Skeletal muscle satellite cell (primary cell): ENCODE results near the gene MROH8.

Experiments
- H3K27me3 ChIP-seq: 2 replicates; pipeline ENCODE4 v1.7.0; 2013; ENCODE audit warnings: low read length; ENCODE audit not compliant: control insufficient read depth, insufficient read depth
- H3K36me3 ChIP-seq: 2 replicates; pipeline ENCODE4 v1.7.0; 2013; ENCODE audit warnings: mild to moderate bottlenecking, control low read depth, low read length; ENCODE audit not compliant: insufficient read depth
- H3K4me1 ChIP-seq: 2 replicates; pipeline ENCODE4 v1.7.0; 2013; ENCODE audit warnings: low read length; ENCODE audit not compliant: control insufficient read depth, insufficient read depth
- H3K4me2 ChIP-seq: 2 replicates; pipeline ENCODE4 v1.7.0; 2013; ENCODE audit warnings: mild to moderate bottlenecking, low read length
- H3K4me3 ChIP-seq: 2 replicates; pipeline ENCODE4 v1.7.0; 2013; ENCODE audit warnings: low read length
- H3K9ac ChIP-seq: 2 replicates; pipeline ENCODE4 v1.7.0; 2013; ENCODE audit warnings: mild to moderate bottlenecking, low read depth, low read length, moderate library complexity
- H3K9me3 ChIP-seq: replicated peaks from 2 replicates; pipeline ENCODE4 v1.7.0; 2013; ENCODE audit warnings: mild to moderate bottlenecking, control low read depth, low read length

Gene MROH8

DNA sequence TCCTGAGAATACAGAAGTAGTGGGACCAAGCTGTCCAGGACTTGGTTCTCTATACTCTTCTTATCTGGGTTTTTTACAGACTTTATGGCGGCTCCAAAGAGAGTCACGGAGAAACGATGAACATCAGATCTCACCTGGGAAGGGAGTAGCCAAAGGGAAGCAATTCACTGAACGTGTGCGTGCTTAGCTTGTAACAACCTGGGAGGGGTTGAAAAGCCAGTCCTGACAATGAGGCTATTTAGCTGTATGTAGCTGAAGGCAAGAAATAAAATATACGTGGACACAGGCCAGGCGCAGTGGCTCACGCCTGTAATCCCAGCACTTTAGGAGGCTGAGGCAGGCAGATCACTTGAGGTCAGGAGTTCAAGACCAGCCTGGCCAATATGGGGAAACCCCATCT is 65.3 kb downstream of the MROH8 start:
- no peaks in the 10 kb centered on the region for H3K36me3 ChIP-seq
- no peak overlapping the region for H3K4me2 ChIP-seq
- no peaks in the 10 kb centered on the region for H3K9me3 ChIP-seq
- no peak overlapping the region for H3K4me3 ChIP-seq
- H3K27me3 ChIP-seq = peaks cover 4% of the 10 kb centered on the region
- H3K9ac ChIP-seq = no peak overlapping the region
- no peaks in the 10 kb centered on the region for H3K4me1 ChIP-seq

DNA sequence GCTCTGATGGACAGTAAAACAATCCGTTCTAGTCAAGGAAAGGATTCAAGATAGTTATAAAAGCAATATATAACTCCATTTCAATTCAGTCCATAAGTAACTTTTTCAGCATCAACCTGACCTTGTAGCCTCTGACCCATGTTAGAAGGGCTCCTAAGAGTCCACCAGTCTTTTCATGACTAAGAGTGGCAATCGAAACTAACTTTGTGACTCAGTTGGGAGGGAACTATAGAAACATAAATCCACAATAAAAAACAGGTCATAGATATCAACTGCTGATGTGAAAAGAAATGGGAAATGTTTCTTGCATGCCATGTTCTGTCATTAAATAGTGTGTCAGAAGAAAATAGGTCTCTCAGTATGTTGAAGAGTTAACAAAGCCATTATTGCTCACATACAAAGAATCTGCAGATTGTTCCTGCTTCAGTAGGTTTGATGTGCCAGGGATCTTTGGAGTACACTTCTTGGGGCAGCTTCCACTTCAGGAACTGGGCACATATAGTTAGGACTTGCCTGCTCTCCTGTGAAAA is 67.4 kb downstream of the MROH8 start:
- no peak overlapping the region for H3K9ac ChIP-seq
- no peaks in the 10 kb centered on the region for H3K36me3 ChIP-seq
- H3K4me1 ChIP-seq = no peaks in the 10 kb centered on the region
- no peak overlapping the region for H3K4me3 ChIP-seq
- no peak overlapping the region for H3K4me2 ChIP-seq
- H3K27me3 ChIP-seq = peaks cover 4% of the 10 kb centered on the region
- H3K9me3 ChIP-seq = no peaks in the 10 kb centered on the region

GRCh38 chr20:37108676-37109075 is 70.7 kb downstream of the MROH8 start:
- Histone ChIP-seq H3K36me3 (no peaks in the 10 kb centered on the region), H3K4me3 (no peak overlapping the region), H3K9me3 (no peaks in the 10 kb centered on the region), H3K4me2 (no peak overlapping the region), H3K4me1 (peaks cover 2% of the 10 kb centered on the region), H3K9ac (no peak overlapping the region), H3K27me3 (peaks cover 4% of the 10 kb centered on the region)

GRCh38 chr20:37102571-37102970 is 76.8 kb downstream of the MROH8 start:
- Histone ChIP-seq H3K4me2 (no peak overlapping the region), H3K36me3 (no peaks in the 10 kb centered on the region), H3K4me3 (no peak overlapping the region), H3K9me3 (no peaks in the 10 kb centered on the region), H3K27me3 (no peaks in the 10 kb centered on the region), H3K9ac (no peak overlapping the region), H3K4me1 (peaks cover 8% of the 10 kb centered on the region)

DNA sequence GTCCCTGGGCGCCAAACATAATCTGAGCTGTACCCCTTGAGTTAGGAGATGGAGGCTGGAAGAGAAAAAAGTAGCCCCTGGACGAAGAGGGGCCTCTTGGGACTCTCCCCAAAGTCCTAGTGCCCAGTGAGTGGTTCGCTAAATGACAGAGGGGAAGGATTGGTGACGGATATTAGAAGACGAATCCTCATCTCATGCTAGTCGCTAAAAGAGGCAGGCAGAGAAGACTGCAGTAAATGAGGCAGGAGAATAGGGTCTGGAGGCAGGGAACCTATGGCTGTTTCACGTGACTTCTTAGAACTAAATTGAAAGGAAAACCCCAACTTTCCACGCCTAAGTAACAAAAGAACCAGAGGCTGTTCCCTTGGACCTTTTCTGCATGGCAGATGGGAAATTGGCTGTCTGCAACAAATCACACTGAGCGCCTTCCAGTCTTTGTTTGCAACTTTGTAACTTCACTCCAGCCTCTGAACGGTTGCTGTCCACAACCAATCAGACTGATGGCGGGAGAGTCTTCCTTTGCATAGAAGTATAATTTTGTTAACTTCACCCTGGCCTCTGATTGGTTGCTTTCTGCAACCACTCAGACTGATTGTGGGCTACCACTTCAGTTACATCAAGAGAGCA is 82.8 kb downstream of the MROH8 start:
- Histone ChIP-seq H3K4me3 (peak overlapping the region; percentile 95), H3K27me3 (no peaks in the 10 kb centered on the region), H3K9me3 (no peaks in the 10 kb centered on the region), H3K36me3 (no peaks in the 10 kb centered on the region), H3K4me2 (peak overlapping the region; percentile 91), H3K4me1 (peaks cover 12% of the 10 kb centered on the region), H3K9ac (peak overlapping the region; percentile 93)

GRCh38 chr20:37095599-37096414 is 83.5 kb downstream of the MROH8 start, which contains the start of gene RBL1:
Gene RBL1, minus strand, starts transcription at chr20:37095997. Its CDS starts 69 bp downstream, at chr20:37095928.
- Histone ChIP-seq H3K4me3 (peak within 1 kb of the TSS; percentile 95), H3K4me1 (peaks cover 12% of the 10 kb centered on the region), H3K27me3 (no peaks in the 10 kb centered on the region), H3K4me2 (peak within 1 kb of the TSS; percentile 91), H3K36me3 (no peaks in the 10 kb centered on the region), H3K9ac (peak within 1 kb of the TSS; percentile 93), H3K9me3 (no peaks in the 10 kb centered on the region)

DNA sequence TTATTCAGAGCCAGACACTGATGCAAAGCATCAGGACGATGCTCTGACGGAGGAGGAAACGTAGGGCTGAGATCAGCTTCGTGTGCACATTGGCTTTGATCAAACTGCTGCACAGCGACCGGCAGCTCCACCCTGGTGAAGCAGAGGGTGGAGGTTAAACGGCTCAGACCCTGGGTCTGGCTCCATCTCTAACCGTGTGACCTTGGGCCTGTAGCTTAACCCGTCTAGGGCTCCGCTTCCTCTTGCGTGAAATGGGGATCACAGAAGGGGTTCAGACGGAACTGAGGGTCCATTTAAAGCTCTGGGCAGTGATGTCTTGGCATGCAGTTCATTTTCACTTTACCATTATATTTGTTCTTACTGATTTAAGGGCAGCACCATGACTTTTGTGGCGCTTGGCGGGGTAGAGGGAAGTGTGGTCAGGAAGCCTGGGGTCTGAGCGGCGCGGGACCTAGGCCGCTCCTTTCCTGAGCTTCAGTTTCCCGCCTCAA is 84.2 kb downstream of the MROH8 start:
- Histone ChIP-seq H3K27me3 (no peaks in the 10 kb centered on the region), H3K9ac (peak overlapping the region; percentile 93), H3K36me3 (no peaks in the 10 kb centered on the region), H3K9me3 (no peaks in the 10 kb centered on the region), H3K4me2 (peak overlapping the region; percentile 91), H3K4me3 (peak overlapping the region; percentile 95), H3K4me1 (peaks cover 12% of the 10 kb centered on the region)

DNA sequence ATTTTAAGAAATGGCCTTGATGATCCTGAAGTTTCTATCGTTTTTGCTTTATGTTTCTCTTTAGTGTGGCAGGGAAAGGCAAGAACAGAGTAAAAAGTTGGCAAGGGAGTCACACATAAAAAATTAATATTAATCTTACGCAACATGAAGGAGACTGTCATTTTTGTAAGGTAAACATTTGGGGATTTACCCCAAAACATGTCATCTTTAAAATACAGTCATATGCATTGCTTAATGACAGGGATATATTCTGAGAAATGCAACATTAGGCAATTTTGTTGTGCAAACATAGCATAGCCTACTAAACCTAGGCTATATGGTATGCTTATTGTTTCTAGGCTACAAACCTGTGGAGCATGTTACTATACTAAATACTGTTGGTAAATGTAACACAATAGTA is 88.9 kb downstream of the MROH8 start:
- no peak overlapping the region for H3K9ac ChIP-seq
- no peaks in the 10 kb centered on the region for H3K27me3 ChIP-seq
- no peak overlapping the region for H3K4me2 ChIP-seq
- H3K4me3 ChIP-seq = no peak overlapping the region
- no peaks in the 10 kb centered on the region for H3K36me3 ChIP-seq
- H3K9me3 ChIP-seq = no peaks in the 10 kb centered on the region
- H3K4me1 ChIP-seq = peaks cover 7% of the 10 kb centered on the region

DNA sequence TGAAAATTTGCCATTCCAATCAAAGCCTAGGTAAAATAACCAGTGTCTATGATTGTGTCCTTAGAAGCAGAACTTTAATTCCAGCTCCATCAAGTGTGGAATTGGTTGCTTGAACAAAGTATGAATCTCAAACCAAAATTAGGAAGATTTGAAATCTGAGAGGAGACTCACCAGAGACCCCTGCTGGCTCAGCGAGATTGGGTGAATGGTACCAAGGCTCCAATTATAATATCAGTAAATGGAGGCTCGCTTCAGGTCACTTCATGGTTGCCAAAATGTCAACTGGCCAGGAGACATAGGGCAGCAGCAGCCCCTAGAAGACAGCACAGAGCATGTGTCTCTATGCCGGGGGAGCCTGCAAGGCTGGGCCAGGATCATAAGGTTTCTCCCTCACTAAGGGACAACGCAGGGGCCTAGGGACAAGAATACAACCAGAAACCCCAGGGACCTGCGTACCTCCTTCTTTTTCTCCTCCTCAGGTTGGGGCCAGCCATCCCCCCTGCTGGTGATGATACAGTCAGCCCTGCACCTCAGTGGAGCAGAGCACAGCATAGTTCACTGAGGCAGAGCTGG is 97.5 kb downstream of the MROH8 start:
- H3K4me2 ChIP-seq = no peak overlapping the region
- H3K36me3 ChIP-seq = peaks cover 8% of the 10 kb centered on the region
- H3K4me1 ChIP-seq = no peaks in the 10 kb centered on the region
- H3K27me3 ChIP-seq = no peaks in the 10 kb centered on the region
- H3K4me3 ChIP-seq = no peak overlapping the region
- no peak overlapping the region for H3K9ac ChIP-seq
- H3K9me3 ChIP-seq = no peaks in the 10 kb centered on the region

GRCh38 chr20:37077009-37077408 is 102.3 kb downstream of the MROH8 start:
- no peaks in the 10 kb centered on the region for H3K9me3 ChIP-seq
- no peaks in the 10 kb centered on the region for H3K27me3 ChIP-seq
- no peak overlapping the region for H3K9ac ChIP-seq
- no peaks in the 10 kb centered on the region for H3K36me3 ChIP-seq
- no peaks in the 10 kb centered on the region for H3K4me1 ChIP-seq
- H3K4me3 ChIP-seq = no peak overlapping the region
- no peak overlapping the region for H3K4me2 ChIP-seq

GRCh38 chr20:37075932-37076685 is 103.2 kb downstream of the MROH8 start:
- Histone ChIP-seq H3K4me1 (no peaks in the 10 kb centered on the region), H3K9ac (no peak overlapping the region), H3K27me3 (no peaks in the 10 kb centered on the region), H3K36me3 (no peaks in the 10 kb centered on the region), H3K9me3 (no peaks in the 10 kb centered on the region), H3K4me2 (no peak overlapping the region), H3K4me3 (no peak overlapping the region)
